ENCODE measurements around the gene LTBP1.

DNA sequence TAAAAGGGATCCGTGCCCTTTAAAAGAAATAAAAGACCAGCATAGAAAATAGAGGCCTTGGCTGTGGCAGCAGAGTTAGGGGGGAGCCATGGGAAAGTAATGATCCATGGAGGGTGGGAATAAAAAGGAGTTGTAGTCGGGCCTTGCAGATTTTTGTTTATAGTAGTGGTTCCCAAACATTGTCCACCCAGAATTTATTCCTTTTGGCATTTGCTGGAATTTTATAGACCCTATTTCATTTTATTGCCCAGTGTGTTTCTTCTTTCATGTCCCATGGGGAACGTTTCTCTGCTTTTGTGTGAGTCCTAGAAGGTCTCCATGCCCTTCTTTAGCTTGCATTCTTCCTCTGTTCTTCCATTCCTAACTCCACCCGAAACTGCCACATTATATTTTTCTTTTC lies 222.2 kb downstream of the LTBP1 start:
- TF ChIP-seq, protein P1, sequence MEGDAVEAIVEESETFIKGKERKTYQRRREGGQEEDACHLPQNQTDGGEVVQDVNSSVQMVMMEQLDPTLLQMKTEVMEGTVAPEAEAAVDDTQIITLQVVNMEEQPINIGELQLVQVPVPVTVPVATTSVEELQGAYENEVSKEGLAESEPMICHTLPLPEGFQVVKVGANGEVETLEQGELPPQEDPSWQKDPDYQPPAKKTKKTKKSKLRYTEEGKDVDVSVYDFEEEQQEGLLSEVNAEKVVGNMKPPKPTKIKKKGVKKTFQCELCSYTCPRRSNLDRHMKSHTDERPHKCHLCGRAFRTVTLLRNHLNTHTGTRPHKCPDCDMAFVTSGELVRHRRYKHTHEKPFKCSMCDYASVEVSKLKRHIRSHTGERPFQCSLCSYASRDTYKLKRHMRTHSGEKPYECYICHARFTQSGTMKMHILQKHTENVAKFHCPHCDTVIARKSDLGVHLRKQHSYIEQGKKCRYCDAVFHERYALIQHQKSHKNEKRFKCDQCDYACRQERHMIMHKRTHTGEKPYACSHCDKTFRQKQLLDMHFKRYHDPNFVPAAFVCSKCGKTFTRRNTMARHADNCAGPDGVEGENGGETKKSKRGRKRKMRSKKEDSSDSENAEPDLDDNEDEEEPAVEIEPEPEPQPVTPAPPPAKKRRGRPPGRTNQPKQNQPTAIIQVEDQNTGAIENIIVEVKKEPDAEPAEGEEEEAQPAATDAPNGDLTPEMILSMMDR (IDR thresholded peaks at IDR 0.05; ENCODE audit: insufficient read depth, low read depth, low read length) = no peak
- no peak for TF ChIP-seq EZH2 (IDR thresholded peaks at IDR 0.05; ENCODE audit: insufficient read depth, low read length)

Data from astrocyte (in vitro differentiated cells and primary cell).